ENCODE results near the gene PATE3. TPM values are rescaled to one million over a fixed set of nuclear protein-coding genes. Genes with fewer than 3 reads are reported as not detected.

Gene PATE3, protein sequence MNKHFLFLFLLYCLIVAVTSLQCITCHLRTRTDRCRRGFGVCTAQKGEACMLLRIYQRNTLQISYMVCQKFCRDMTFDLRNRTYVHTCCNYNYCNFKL
- not detected in 2 replicates for total RNA-seq

DNA sequence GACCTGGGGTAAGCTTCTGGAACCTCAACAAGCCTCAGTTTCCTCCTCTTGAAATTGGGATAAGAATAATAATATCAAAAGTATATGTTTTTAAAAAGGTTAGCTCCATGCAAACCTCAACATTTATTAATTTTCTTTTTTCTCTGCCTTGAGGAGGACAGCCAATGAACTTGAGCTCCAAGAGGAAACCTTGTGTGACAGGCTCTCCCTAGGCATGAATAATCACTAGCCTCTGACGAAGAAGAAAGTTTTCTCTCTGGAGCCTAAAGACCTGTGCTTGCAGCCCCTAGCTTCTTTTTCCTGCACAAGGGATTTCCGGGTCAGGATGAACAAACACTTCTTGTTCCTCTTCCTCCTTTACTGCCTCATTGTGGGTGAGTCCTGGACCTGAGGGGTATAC, at the start of gene PATE3:
Gene PATE3 (plus strand): TSS at position 301 of the 400 bp plus-strand sequence. CDS start 25 bp downstream, at position 326.

DNA sequence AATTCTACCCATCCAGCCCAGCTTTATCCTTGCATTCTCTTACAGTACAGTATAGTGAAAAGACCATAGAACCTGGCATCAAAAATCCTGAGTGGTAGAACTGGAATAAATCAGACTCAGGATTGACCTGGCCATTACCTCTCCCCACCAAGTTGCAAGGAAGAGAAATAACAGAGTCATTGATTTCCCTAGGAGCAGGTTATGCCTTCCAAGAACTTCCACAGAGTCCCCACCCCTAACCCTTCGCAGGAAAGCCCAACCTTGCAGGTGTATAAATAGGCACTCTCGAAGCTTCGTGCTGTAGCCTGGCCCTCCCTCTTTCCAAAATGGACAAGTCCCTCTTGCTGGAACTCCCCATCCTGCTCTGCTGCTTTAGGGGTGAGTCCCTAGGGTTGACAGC, 41.9 kb upstream of the PATE3 start, which contains the start of gene PATE1:
Gene PATE1 (plus strand): TSS at position 301 of the 400 bp plus-strand sequence. CDS start 26 bp downstream, at position 327.

DNA sequence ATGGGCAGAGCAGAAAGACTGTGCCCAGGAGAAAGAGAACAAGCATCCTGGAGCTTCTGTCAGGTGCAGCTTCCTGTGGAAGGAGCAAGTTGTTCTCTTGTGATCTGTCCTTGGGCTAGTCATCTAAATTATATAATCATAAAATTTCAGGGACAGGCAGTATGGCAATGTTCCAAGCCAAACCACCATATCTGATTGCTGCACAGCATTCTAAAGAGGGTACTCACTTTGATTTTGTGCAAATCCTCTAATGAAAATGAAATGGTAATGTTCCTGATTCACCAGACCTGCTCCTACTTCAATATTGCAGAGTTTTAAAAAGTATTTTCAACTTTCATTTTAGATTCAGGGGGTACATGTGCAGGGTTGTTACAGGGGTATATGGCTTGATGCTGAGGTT, 9.2 kb upstream of the PATE3 start, which contains the start of gene PATE2:
Gene PATE2 (minus strand): TSS at position 101 of the 400 bp plus-strand sequence. CDS start 55 bp downstream, at position 46.

DNA sequence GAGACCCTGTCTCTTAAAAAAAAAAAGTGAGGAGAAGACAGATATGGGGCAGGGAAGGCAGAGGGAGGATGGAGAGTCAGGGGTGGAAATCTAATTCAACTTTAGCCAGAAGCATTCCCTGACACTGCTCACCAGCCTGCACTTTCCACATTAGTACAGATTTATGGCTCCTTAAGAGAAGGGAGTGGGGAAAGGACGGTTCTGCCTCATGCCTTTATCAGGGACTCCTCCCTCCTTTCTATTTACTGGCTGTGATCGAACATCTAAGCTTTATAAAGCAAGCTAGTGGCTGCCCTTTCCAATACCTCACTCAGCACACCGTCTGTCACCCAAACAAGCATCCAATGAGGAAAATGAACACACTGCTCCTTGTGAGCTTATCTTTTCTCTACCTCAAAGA, 45.1 kb downstream of the PATE3 start, which contains the start of gene PATE4:
Gene PATE4 (plus strand): TSS at position 301 of the 400 bp plus-strand sequence. CDS start 44 bp downstream, at position 345.

Other genes starting within 250 kb of the PATE3 start
- gene EI24, start 218.7 kb upstream of the PATE3 start, total RNA-seq = 95.4 and 159 TPM in 2 replicates
- 192 and 246 TPM in 2 replicates for gene STT3A, start 195.3 kb upstream of the PATE3 start, total RNA-seq
- gene CHEK1, start 163.0 kb upstream of the PATE3 start, total RNA-seq = 22.0 and 47.6 TPM in 2 replicates
- gene ACRV1, start 107.3 kb upstream of the PATE3 start, total RNA-seq = under 0.01 and 0.15 TPM in 2 replicates
- not detected in 2 replicates for gene PATE1, start 41.8 kb upstream of the PATE3 start, total RNA-seq
- gene PATE2, start 9.3 kb upstream of the PATE3 start, total RNA-seq = 0.29 and 0.66 TPM in 2 replicates
- gene PATE4, start 45.2 kb downstream of the PATE3 start, total RNA-seq = not detected in 2 replicates
- gene HYLS1, start 99.5 kb downstream of the PATE3 start, total RNA-seq = 2.8 and 10.0 TPM in 2 replicates
- gene PUS3, start 115.1 kb downstream of the PATE3 start, total RNA-seq = 8.6 and 10.9 TPM in 2 replicates
- gene DDX25, start 116.4 kb downstream of the PATE3 start, total RNA-seq = not detected in 2 replicates
- not detected in 2 replicates for gene VSIG10L2, start 157.9 kb downstream of the PATE3 start, total RNA-seq